ENCODE results near the gene IFNAR1.

The IFNAR1 gene

GRCh38 chr21:33402001-33402979, 77.5 kb downstream of the IFNAR1 start:
- DNase-seq (ENCODE audit: low spot score): no peak

GRCh38 chr21:33403128-33403785, 78.5 kb downstream of the IFNAR1 start, which contains the start of gene IFNGR2:
TSS of gene IFNGR2 (plus strand) at chr21:33403413. CDS start at chr21:33403544, 131 bp downstream.
- DNase-seq (ENCODE audit: low spot score): peak; percentile 44

- no peak for DNase-seq (ENCODE audit: low spot score)
Measured at GRCh38 chr21:33403786-33404585, 79.2 kb downstream of the IFNAR1 start.

- no peak for DNase-seq (ENCODE audit: low spot score)
Measured at GRCh38 chr21:33406493-33406892, 81.7 kb downstream of the IFNAR1 start.

All from HuH-7 (cell line).